GM04503 (cell line): ENCODE measurements around the gene PERP.
"Not testable (repeated sequence)": the region's sequence is repeated elsewhere in the genome, so short reads cannot be mapped to it uniquely, and the experiment has no call there.

Source experiments
- DNase-seq: peaks from one replicate; pipeline ENCODE4 v3.0.0-alpha.2; 2012; ENCODE audit warnings: low read depth

Gene PERP

GRCh38 chr6:138105446-138105845 is 1.8 kb downstream of the PERP start:
- no peak for DNase-seq

GRCh38 chr6:138104618-138105213 is 2.5 kb downstream of the PERP start:
- no peak for DNase-seq

- DNase-seq = no peak
These were observed 3.3 kb downstream of the PERP start for GRCh38 chr6:138103871-138104270.

- DNase-seq = no peak
These were observed 5.1 kb downstream of the PERP start for GRCh38 chr6:138101946-138102731.

- peak; percentile 70 for DNase-seq
These were observed 7.4 kb downstream of the PERP start for GRCh38 chr6:138099832-138100231.

GRCh38 chr6:138098306-138098705 is 8.9 kb downstream of the PERP start:
- no peak for DNase-seq

GRCh38 chr6:138094260-138094659 is 13.0 kb downstream of the PERP start:
- DNase-seq = no peak

- no peak for DNase-seq
These were observed 13.6 kb downstream of the PERP start for GRCh38 chr6:138093632-138094031.

- DNase-seq = no peak
These were observed 14.5 kb downstream of the PERP start for GRCh38 chr6:138092686-138093085.

- no peak for DNase-seq
These were observed 17.9 kb downstream of the PERP start for GRCh38 chr6:138089325-138089724.

GRCh38 chr6:138088326-138088762 is 18.9 kb downstream of the PERP start:
- DNase-seq = peak; percentile 68

GRCh38 chr6:138087593-138088325 is 19.5 kb downstream of the PERP start:
- no peak for DNase-seq

- DNase-seq = no peak
These were observed 20.5 kb downstream of the PERP start for GRCh38 chr6:138086573-138087196.

- no peak for DNase-seq
These were observed 21.4 kb downstream of the PERP start for GRCh38 chr6:138085839-138086222.

- DNase-seq = no peak
These were observed 22.0 kb downstream of the PERP start for GRCh38 chr6:138084904-138085838.

GRCh38 chr6:138082232-138082631 is 25.0 kb downstream of the PERP start:
- no peak for DNase-seq

- DNase-seq = not testable (repeated sequence)
These were observed 27.7 kb downstream of the PERP start for GRCh38 chr6:138079556-138079955.

- DNase-seq = no peak
These were observed 28.7 kb downstream of the PERP start for GRCh38 chr6:138078491-138078890.

- DNase-seq = no peak
These were observed 34.0 kb downstream of the PERP start for GRCh38 chr6:138073264-138073663.

GRCh38 chr6:138063726-138064125 is 43.5 kb downstream of the PERP start:
- no peak for DNase-seq

GRCh38 chr6:138054982-138055381 is 52.2 kb downstream of the PERP start:
- DNase-seq = no peak
